ENCODE results near the gene GLMN.
"Not testable (repeated sequence)": the region's sequence is repeated elsewhere in the genome, so short reads cannot be mapped to it uniquely, and the experiment has no call there.

Gene GLMN

DNA sequence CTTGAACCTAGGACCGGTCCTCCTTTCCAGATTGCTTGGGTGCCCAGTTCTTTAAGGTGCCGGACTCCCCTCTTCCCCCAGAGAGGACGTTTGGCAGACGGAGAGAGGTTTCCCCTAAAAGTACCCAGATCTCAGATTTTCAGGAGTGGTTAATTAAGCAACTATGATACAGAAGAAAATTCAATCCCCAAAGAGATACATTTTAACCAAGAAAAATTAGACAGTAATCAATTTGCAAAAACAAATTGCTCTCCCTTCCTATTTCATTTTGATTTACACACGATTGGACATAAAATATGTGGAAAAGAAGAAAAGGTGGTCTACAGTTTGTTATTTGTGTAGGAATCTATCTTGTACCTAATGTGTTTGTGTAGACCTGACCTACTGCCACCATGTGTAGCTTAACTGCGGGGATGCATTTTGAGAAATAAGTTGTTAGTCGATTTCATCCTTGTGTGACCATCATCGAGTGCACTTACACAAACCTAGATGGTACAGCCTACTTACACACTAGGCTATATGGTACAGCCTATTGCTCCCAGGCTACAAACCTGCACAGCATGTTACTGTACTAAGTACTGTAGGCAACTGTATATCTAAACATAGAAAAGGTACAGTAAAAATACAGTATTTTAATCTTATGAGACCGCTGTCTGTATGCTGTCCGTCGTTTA lies 827 bp upstream of the GLMN start:
- no peak for DNase-seq

DNA sequence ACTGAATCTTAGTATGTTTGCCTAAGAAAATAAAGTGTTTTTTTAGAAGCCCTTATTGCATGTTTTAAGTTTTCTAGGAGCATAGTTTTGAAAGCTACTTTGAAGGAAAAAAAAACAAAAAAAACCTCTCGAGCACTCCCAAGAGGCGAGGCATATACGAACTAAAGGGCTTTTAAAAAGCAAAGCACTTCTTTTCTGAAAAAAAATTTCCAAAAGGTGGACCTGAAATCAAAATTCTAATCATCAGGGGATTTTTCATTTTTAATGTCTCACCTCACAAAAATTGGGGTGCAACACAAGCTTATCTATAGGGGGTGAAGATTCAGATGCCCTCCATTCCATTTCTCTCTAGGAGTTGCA lies 594 bp downstream of the GLMN start:
- no peak for DNase-seq

DNA sequence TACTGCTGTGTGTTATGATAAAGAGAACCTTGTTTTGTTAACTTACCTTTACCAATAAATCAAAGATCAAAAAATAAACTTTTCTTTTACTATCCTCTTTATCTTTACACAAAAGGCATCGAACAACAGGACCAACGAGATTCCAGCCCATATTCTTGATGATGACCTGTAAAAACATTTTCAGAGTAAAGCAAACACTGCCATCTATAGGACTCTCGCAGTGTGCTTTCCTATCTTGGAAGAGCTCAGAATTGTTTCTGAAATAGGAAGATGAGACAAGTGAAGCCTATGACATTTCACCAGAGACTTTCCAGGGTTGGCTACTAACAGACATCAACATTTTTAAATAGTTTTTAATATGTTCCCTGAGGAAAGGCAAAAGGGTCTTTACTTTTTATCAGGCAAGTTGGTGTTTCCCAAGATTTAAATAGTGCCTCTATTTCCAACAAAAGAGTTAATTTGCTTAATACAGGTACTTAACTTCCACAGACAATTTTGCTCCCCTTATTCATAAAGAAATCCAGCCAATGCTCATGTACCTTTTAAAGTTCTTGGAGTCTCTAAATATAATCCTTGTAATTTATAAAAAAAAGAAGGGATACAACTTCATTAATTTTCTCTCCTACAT lies 7.3 kb downstream of the GLMN start:
- no peak for DNase-seq

DNA sequence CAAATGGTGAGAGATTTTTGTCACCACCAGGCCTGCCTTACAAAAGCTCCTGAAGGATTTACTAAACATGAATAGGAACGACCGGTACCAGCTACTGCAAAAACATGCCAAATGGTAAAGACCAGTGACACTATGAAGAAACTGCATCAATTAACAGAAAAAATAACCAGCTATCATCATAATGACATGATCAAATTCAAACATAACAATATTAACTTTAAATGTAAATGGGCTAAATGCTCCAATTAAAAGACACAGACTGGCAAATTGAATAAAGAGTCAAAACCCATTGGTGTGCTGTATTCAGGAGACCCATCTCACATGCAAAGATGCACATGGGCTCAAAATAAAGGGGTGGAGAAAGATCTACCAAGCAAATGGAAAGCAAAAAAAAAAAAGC lies 17.4 kb downstream of the GLMN start:
- not testable (repeated sequence) for DNase-seq

DNA sequence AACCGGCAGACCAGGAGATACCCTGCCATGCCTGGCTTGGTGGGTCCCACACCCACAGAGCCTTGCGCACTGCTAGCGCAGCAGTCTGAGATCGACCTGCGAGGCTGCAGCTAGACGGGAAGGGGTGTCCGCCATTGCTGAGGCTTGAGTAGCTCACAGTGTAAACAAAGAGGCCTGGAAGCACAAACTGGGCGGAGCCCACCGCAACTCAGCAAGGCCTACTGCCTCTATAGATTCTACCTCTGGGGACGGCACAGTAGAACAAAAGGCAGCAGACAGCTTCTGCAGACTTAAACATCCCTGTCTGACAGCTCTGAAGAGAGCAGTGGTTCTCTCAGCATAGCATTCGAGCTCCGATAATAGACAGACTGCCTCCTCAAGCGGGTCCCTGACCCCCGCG lies 19.0 kb downstream of the GLMN start:
- not testable (repeated sequence) for DNase-seq

DNA sequence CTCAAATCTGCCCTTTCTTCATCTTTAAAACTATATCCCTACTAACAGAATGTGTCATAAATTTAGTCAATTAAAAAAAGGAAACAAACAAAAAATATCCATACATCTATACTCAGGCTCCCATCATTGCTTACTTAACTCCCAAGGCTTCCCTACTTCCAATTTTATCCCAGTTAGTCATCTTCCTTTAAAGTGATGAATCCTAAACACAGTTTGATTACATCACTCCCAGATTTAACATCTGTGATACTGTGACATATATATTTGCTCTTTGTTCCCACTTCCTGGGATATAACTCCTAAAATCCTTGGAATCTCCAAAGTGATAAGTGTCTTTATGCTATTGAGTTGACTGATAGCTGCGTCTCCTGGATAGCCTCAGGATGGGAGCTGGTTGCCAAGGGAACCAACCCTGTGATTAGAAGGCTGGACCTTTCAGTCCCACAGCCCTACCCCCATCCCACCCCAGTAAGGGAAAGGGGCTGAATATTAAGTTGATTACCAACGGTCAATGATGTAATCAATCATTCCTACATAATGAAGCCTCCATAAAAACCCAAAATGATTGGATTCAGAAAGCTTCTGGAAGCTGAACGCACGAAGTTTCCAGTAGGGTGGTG lies 21.6 kb downstream of the GLMN start:
- DNase-seq = no peak

DNA sequence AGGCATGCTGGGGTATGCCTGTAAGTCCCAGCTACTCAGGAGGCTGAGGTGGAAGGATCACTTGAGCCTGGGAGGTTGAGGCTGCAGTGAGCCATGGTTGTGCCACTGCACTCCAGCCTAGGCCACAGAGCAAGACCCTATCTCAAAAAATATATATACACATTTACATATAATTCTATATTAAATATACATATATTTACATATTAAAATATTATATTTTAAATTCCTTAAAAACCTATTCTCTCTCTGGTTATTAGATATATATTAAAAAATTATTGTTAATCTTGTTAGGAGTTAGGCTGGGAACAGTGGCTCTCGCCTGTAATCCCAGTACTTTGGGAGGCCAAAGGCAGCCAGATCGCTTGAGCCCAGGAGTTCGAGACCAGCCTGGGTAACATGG lies 22.7 kb downstream of the GLMN start:
- no peak for DNase-seq

DNA sequence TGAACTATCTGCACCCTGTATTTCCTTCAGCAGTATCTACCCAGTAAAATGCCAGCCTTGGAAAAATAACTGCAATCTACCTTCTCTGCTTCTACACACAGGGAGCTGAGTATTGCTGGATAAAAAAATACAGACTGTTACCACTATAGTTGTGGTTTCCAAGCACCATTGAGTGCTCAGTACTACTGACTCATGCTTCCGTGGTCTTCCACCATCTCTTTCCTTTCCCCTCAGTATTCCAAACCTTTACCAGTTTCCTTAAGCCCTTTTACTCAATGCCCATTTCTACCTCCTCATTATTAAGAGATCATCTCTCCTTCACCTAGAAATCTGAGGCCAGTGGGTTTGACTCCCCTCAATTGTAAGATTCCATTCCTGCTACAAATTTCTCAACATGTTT lies 23.8 kb downstream of the GLMN start:
- DNase-seq = no peak

DNA sequence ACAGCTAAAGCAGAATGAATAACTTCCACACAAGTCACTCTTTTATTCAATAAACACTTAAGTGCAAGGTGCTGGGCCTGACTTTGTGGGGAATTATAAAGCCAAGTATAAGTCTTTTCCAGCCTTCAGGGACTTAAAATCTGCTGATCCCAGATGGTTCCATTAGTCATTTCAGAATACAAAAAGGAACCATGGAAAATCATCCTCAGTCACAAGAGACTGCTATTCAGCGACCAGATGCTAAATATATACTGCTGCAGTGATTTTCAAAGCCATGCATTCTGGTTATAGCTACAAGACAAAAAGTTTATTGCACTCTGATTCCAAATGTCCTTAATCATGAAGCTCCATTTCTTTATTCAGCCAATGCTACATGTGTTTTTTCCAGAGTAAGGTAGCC lies 25.7 kb downstream of the GLMN start:
- DNase-seq = no peak

DNA sequence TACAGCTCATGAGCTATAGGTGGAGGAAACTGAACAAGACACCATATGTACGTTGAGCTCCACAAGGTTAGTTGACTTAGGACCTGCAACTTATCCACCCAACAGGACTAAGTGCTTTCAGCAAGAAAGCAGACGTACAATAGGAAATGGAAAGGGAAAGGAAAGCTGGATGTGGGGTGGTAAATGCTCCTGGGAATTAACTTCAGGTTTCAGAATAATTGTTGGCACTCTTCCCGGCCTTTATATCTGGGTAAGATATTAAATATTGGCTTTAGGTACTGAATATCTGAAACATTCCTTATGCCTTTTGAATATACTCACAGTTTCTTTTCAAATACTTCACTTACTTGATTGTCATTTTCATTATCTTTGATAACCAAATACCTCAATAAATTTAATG lies 36.3 kb downstream of the GLMN start:
- no peak for DNase-seq

DNA sequence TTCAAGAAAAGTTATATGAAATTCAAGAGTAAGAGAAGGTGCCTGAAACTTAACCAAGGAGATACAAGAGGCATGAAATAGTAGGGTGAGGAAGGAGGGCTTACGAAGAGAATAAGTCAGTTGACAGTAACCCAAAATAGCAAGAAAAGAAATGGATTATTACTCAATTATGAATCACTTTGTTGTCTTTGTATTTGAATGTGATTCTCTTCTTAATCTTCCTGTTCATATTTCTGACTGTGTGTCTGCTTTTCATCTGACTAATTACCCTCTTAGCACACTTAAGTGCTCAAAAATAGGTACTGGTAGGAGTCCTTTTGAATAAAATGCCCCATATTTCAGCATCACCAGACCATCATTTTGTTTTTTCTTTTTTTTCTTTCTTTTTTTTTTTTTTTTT lies 39.4 kb downstream of the GLMN start:
- DNase-seq = no peak

DNA sequence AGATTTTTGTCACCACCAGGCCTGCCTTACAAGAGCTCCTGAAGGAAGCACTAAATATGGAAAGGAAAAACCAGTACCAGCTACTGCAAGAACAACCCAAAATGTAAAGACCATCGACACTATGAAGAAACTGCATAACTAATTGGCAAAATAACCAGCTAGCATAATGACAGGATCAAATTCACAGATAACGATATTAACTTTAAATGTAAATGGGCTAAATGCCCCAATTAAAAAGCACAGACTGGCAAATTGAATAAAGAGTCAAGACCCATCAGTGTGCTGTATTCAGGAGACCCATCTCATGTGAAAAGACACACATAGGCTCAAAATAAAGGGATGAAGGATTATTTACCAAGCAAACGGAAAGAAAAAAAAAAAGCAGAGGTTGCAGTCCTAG lies 44.1 kb downstream of the GLMN start:
- not testable (repeated sequence) for DNase-seq

DNA sequence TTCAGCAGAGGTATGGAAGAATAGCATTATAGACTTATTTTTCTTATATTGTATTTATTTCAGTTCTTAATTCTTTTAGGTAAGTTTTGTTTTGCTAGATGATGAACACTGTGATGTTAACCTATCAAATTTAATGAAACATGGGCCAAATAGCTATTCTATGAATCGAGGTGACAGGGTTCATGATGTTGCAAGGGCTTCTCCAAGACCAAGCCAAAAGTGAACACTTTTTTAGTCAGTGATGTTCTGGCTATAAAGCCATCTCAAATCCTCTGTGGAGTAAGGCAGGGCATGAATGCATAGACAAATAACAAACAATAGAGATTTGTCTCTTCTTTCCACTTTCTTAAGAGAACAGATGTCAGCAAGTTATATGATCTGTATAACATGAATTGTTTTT lies 54.4 kb downstream of the GLMN start:
- DNase-seq = no peak

DNA sequence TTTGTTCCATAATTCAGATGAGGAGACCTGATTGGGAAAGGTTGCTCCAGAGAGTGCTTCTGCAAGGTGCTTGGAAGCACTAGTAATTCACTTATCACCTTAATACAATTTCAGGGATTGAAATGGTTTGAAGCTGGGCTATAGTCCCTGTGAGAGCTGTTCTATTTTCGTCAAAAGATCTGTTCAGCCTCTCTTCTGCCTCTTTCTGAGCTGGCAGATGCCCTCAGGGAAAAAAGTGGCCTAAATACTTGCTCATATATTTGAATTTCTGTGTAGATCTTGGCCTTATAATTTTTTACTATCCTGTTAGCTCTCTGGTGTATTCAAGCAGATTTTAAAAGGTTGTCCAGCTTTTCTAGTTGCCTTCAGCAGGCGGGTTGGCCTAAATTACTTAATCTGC lies 58.8 kb downstream of the GLMN start:
- DNase-seq = no peak

DNA sequence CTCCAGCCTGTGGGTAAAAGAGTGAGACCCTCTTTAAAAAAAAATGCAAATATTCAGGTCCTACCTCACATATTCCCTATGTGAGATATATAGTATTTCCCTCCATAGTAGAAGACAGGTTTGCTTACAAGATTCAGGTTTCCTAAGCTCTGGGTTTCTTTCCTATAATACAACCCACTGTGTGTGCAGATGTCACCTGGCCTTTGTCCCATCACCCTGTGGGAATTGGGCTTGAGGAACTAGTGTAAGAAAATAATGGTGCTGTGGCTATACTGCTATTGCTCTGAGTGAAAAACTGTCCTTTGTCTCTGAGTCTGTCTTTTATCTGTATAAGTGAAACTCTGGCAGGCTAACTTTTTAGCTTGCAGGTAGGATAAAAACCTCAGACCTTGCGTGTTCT lies 68.1 kb downstream of the GLMN start:
- no peak for DNase-seq

DNA sequence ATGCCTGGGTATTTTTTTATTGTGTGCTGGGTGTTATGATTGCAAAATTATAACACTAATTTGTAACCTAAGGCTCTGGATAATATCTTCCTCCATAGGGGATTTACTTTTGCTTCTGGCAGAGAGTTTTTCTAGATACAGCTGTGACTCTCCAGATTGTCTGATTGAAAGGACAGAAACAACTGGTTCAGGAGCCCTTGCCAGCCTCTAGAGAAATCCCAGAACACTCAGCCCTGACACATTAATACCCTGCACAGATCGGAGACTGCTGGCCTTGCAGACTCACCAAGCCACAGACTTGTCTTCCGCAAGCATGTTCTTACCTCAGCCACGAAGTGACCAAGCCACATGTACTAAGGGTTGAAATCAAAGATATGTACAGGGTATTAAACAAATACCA lies 70.4 kb downstream of the GLMN start:
- DNase-seq = no peak

DNA sequence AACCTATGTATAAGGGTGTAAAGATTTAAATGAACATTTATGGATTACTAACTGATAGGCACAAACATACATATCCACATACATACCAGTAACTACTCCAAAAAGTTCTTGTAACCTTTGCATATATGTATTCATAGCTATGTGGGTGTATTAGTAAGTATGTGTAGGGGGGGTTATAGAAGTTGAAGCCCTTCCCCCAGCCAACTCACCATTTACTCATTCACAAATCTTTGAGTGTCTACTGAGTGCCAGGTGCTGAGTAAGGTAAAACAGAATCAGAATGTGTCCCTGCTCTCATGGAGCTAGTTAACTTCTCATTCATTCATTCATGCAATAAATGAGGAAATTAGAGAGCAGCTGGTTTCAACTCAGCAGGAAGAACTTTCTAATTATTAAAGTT lies 79.8 kb downstream of the GLMN start:
- no peak for DNase-seq

DNA sequence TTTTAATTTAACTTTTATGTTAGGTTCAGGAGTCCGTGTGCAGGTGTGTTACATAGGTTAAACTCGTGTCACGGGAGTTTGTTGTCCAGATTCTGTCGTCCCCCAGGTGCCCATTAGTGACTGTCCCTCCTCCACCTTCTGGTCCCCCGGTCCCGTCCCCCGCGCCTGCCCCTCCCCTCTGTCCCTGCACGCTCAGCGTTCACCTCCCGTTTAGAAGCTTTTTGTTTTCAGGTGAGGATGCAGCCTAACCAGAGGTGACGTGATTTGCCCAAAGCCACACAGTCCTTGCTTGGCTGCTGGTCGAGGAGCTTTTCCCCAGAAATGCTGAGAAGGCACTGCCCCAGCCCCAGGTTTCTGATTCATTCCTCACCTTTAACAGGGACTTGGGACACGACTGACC lies 80.2 kb downstream of the GLMN start:
- no peak for DNase-seq

DNA sequence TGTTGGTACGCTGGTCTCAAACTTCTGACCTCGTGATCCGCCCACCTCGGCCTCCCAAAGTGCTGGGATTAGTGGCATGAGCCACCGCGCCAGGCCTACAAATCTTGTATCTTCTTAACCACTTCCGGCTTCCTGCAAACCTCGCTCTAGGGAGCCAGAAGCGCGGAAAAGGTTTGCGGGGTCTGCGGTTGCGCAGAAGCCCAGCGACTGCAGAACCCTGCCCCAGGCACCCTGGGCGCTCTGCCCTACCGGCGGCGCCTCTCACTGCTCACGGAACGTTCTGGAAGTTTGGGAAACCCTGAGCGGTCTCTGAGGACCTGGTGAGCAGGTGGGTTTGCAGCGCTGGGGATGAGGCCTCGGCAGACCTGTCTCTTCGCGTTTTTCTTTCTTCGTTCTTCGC lies 81.1 kb downstream of the GLMN start, which contains the start of gene C1orf146:
Gene C1orf146, plus strand, starts transcription at position 195 of the 400 bp plus-strand sequence. CDS start 13,506 bp downstream, outside the sequence.
- DNase-seq = no peak

DNA sequence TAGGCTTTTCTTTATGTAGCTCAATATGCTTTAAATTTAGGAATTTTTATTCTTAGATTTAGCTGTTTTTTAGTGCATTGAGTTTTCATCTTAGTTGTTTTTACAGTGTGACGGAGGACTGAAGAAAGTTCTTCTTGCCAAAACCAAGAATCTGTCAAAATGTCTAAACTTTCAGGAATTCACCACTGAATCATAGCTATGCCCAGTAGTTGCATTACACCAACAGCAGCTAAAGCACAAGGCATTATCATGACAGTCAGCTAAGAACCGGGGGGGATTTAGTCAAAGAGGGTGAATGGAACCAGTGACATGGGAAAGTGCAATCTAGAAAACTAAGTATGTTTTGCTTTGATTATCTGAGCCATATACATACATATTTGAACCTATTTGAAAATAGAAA lies 87.6 kb downstream of the GLMN start:
- DNase-seq = no peak

DNA sequence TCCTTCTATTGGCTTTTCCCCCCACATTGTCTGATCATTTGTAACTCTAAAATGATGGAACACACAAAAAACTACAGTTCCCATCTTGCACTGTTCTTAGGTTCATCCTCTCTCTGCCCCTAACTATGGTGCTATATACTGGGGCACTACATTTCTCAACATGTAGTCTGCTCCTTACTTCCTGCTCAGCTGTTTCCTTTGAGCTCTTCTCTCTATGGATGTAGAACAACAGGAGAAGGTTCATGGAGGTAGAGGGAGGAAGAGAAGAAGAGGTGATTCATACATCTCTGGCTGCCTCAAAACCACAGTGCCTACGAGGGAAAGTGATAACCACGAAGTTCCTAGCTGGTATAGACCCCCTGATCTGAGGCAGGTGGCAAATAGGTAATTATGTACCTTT lies 88.1 kb downstream of the GLMN start:
- no peak for DNase-seq

DNA sequence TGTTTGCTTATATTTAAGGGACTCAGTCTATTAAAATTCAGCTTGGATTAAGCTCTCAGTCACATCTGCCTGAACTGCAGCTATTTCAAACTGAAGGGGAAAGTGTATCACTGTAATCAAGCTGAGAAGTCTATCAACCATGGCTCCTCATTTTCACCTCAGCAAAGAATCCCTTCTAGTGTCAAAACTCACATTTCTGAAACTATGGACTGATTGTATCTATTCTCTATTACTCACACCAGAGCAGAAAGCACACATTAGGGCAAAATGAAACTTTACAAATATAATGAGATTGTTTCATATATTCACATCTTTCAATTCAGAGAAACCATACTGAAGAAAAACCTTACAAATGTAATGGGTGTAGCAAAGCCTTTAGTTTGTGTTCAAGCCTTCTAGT lies 95.7 kb downstream of the GLMN start:
- no peak for DNase-seq

DNA sequence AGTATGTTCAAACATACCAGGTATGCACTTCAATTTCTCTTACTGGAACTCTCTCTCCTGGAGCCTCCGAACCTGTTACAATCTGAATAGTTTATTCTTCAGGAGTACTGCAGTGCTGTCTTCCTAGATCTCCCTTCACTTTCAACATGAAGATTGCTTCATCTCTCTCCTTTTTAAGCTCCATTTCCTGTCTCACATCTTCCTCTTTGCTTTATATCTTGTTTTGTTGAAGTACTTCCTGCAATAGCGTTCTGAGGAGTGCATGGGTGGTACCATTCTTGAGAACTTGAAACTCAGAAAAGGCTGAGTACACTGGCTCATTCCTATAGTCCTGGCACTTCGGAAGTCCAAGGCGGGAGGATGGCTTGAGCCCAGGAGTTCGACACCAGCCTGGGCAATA lies 96.8 kb downstream of the GLMN start:
- DNase-seq = no peak

All from activated T-cell treated with anti-CD3 and anti-CD28 coated beads, Interleukin-2, amount 50 U/mL, for 48 hours (primary cell).